GM12874 (cell line): ENCODE results near the gene CCDC82.

Experiments
- TF ChIP-seq, protein P1 (sequence below): IDR thresholded peaks from 2 replicates; pipeline ENCODE4 v1.5.1; 2011; ENCODE audit warnings: low read depth, mild to moderate bottlenecking, control low read depth, low read length, moderate library complexity; ENCODE audit not compliant: insufficient read depth

The CCDC82 gene

DNA sequence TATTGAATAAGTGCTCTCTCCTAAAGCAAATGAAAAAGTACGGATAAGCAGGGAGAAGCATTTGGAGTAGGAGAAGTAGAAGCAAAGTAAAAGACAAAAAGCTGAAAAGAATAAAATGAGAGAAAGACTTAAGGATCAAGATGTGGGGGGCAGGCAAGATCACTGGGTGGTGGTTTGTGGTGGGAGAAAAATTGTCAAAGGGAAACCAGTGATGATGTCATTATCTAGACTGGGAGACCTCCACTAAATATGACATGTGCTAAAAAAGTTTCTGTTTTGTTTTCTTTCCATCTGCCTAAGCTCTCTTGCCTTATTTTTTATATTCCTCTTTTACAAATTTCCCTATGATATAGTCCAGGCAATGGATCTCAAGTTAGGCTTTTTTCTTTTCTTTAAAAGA, 31.9 kb downstream of the CCDC82 start:
- TF ChIP-seq, protein P1, sequence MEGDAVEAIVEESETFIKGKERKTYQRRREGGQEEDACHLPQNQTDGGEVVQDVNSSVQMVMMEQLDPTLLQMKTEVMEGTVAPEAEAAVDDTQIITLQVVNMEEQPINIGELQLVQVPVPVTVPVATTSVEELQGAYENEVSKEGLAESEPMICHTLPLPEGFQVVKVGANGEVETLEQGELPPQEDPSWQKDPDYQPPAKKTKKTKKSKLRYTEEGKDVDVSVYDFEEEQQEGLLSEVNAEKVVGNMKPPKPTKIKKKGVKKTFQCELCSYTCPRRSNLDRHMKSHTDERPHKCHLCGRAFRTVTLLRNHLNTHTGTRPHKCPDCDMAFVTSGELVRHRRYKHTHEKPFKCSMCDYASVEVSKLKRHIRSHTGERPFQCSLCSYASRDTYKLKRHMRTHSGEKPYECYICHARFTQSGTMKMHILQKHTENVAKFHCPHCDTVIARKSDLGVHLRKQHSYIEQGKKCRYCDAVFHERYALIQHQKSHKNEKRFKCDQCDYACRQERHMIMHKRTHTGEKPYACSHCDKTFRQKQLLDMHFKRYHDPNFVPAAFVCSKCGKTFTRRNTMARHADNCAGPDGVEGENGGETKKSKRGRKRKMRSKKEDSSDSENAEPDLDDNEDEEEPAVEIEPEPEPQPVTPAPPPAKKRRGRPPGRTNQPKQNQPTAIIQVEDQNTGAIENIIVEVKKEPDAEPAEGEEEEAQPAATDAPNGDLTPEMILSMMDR = no peak

DNA sequence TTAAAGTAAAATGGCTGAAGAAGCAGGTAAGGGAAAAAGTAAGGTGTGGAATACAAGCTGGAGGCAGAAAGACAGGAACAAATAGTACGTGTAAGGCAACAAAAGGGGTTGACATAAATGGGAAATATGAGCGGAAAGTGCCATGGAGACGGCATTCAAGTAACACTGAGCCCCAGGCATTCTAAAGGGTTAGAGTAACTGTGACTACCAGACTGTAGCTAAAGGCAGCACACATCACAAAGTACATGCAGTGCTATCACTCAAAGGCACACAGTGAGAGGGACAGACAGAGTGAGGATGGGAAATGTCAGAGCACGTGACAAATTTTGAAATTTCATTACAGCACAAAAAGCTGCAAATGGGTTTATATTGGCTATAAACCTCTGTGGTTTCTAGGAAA, 32.9 kb downstream of the CCDC82 start:
- TF ChIP-seq, protein P1 = no peak

DNA sequence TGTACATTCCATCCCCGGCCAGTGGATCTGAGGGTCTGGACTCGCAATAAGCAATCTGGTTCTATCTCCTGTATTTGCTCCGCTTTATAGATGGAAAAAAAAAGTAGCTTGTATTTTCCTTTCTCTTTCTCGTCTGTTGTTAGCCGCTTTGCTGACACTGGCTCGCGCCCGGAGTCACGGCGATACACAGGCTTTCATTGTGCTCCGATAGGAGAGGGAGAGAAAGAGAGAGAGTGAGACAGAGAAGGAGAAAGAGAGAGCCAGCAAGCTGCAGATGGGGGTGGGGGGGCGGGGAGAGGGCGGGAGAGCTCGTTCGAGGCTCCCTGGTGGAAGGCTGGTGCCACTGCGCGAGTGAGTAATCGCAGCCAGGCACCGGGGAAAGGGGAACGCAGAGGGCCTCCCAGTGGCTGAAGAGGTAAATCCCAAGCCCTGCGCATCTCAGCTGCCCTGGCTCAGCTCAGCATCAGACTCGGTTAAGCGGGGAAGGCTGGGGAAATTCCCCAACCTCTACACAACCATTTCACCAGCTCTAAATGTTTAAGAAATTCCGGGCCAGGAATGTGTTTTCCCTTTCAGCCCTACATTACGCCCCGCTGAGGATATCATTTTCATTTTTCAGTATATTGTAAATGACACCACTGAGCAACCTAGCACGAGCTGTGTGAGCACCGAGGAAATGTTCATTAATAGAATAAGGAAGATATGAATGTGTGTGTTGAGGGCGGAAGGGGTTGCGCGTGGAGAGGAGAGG, 46.6 kb downstream of the CCDC82 start, which contains the start of gene MAML2:
Gene MAML2 (minus strand): TSS at position 235 of the 751 bp plus-strand sequence. CDS start 1,300 bp downstream, outside the sequence.
- TF ChIP-seq, protein P1 = peak; percentile 90

DNA sequence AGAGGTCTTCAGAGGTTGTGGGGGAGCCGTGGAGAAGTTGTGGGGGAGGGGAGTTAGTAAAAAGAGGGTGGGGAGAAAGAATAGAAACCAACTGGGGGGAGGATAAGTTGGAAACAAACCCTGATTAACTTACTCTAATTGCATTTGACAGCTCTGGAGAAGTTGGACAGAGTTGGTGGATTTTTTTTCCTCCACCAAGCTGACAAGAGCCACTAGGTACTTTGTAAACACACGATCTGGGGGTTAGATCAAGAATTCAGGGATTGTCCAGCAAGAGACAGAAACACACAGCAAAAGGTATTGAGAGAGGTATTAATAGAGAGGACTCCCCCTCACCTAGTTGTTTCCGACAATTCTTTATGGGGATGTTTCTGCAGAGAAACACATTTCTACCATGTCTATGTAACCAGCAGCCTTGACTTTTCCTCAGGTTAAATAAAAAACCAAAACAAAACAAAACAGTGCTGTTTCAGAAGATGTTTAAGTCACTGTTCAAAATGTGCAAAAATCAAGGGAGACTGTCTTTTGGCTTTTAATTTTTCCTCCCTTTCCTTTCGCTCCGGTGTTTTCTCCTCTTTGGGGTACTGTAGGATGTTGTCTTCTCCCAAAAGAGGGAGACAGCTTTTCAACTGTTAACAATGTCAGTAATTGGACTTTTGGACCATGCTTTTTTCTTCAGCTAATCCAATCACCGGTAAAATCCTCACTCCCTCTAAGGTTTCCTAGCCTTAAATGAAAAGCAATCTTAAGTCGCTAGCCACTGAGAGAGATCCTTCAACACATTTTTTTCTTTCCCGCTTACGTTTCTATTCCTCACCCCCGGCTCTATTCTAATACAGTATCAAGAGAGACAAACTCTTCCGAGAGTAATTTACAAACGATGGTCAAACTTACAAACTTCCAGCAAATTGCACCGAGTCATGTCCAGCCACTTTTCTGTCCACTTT, 47.4 kb downstream of the CCDC82 start:
- TF ChIP-seq, protein P1 = no peak

DNA sequence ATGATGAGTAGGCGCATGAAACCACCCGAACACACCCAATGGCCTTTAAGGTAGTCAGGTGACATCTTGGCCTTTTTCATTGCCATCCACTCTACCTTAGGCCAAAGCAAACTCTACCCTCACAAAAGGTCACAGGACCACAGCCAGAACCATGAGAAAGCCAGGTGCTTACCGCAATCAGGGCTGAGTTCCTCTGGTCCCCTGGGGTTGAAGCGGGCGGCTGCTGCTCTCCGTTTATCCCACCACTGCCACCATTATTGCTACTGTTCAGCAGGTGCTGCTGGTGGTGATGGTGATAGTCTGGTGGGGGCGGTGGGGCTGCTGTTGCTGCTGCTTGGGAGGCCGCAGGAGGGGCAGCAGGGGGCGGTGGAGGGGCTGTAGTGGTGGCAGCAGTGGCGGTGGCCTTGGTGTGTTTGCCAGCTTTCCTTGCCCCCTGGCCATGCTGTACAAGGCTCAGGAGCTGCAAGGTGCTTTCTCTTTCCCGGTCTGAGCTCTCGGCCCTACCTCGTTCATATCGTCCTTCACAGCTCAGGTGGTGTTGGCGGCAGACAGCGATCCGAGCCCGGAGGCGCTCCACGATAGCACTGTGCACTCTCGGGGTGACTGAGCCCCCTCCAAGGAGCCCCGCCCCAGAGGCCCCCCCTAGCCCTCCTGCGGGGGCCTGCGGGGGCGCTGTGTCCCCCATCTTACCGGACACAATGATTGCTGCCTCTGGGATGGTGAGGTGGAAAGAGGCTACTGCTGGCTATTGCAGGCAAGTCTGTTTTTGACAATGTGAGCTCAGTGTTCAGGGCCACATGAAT, 48.3 kb downstream of the CCDC82 start:
- TF ChIP-seq, protein P1 = peak; percentile 71

DNA sequence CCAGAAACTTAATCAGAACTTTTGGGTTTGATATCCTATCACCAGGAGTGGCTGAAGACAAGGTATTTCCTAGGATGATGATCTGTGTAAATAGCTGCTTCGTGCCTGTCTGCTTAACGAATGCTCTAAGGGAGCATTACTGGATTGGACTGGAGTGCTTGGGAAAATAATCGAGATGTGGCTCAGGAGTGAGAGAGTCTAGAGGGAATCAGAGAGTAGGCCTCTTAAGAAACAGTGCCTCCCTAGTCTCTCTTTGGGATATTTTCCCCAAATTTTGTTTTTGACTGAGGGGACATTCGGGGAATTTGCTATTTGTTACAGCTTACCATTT, 49.2 kb downstream of the CCDC82 start:
- TF ChIP-seq, protein P1 = no peak
